ENCODE measurements around the gene PROCA1. TPM values are rescaled to one million over a fixed set of nuclear protein-coding genes. Genes with fewer than 3 reads are reported as not detected.

The PROCA1 gene
- total and polyA plus RNA-seq, 2 of the 13 experiments (the other 11 are each of a cell fraction or from before 2014, with no cell fraction given) = 0.73 to 1.5 TPM

- Histone ChIP-seq H3K36me3 (replicated peaks in 1 of 2; ENCODE audit: control insufficient read depth in 1 of 2, insufficient read depth in 2 of 2, low read length in 2 of 2) (peaks cover 32 to 59% of the 10 kb centered on the region in 2 experiments), H3K79me2 (ENCODE audit: insufficient read depth, low read length) (no peaks in the 10 kb centered on the region), H3K4me3 (replicated peaks in 1 of 3; ENCODE audit: insufficient read depth in 1 of 3, low read depth in 2 of 3, low read length in 3 of 3) (no peak overlapping the region), H3K4me1 (ENCODE audit: insufficient read depth, low read length) (peaks cover 79% of the 10 kb centered on the region), H3K27me3 (ENCODE audit: control insufficient read depth in 1 of 2, insufficient read depth in 2 of 2, low read length in 2 of 2) (no peaks in the 10 kb centered on the region), H3K9me3 (ENCODE audit: low read length) (no peaks in the 10 kb centered on the region), H4K20me1 (ENCODE audit: insufficient read depth, low read length) (no peaks in the 10 kb centered on the region), H3K4me2 (ENCODE audit: low read depth, low read length) (no peak overlapping the region), H2AFZ (ENCODE audit: low read length) (no peak overlapping the region), H3K9ac (ENCODE audit: insufficient read depth, low read depth, low read length) (no peak overlapping the region), H3K27ac (ENCODE audit: extremely low read length, insufficient read depth, low read length) (peak overlapping the region; percentile 91)
- ATAC-seq (no peak), FAIRE-seq (no peak), DNase-seq (ENCODE audit: low spot score) (no peak)
- TF ChIP-seq ZNF891 (CRISPR knock-in tag; IDR thresholded peaks at IDR 0.05) (no peak), KLF12 (CRISPR knock-in tag; IDR thresholded peaks at IDR 0.05; ENCODE audit: borderline replicate concordance) (no peak)
- CTCF ChIA-PET (ENCODE audit: low intra/inter-chr PET ratio, low total read pairs) = no interaction called here
- BruUV-seq (replicated peaks) = no TSS peak
- POLR2A ChIA-PET = interaction anchor here (1.1 to 10.8 kb wide), 5 partner anchors 11 to 39 kb away, joined by 3 to 220 read pairs (median 37); partner anchors contain the start of genes PROCA1, RPL23A, SDF2 and SUPT6H
- intact Hi-C loops (cut with micrococcal nuclease; ENCODE audit: unreplicated experiment) (no loop called here), in situ Hi-C loops (cut with HindIII; ENCODE audit: extremely low pct_ligation_motif_present, low pct_unique_long_range_greater_than_20kb) (no loop called here)
- 93% methylated on average over 9 of the region's 10 CpGs for WGBS (ENCODE audit: low lambda C conversion rate)
Observed at GRCh38 chr17:28700830-28701492, 10.7 kb downstream of the PROCA1 start.

- Histone ChIP-seq H3K36me3 (replicated peaks in 1 of 2; ENCODE audit: control insufficient read depth in 1 of 2, insufficient read depth in 2 of 2, low read length in 2 of 2) (peaks cover 36 to 66% of the 10 kb centered on the region in 2 experiments), H3K4me2 (ENCODE audit: low read depth, low read length) (no peak overlapping the region), H2AFZ (ENCODE audit: low read length) (no peak overlapping the region), H3K79me2 (ENCODE audit: insufficient read depth, low read length) (no peaks in the 10 kb centered on the region), H3K4me3 (replicated peaks in 1 of 3; ENCODE audit: insufficient read depth in 1 of 3, low read depth in 2 of 3, low read length in 3 of 3) (no peak overlapping the region), H3K27ac (ENCODE audit: extremely low read length, insufficient read depth, low read length) (peak overlapping the region; percentile 91), H3K9me3 (ENCODE audit: low read length) (no peaks in the 10 kb centered on the region), H4K20me1 (ENCODE audit: insufficient read depth, low read length) (no peaks in the 10 kb centered on the region), H3K9ac (ENCODE audit: insufficient read depth, low read depth, low read length) (no peak overlapping the region), H3K27me3 (ENCODE audit: control insufficient read depth in 1 of 2, insufficient read depth in 2 of 2, low read length in 2 of 2) (no peaks in the 10 kb centered on the region), H3K4me1 (ENCODE audit: insufficient read depth, low read length) (peaks cover 79% of the 10 kb centered on the region)
- ATAC-seq (no peak), DNase-seq (ENCODE audit: low spot score) (no peak), FAIRE-seq (no peak)
- BruUV-seq (replicated peaks) = no TSS peak
- intact Hi-C loops (cut with micrococcal nuclease; ENCODE audit: unreplicated experiment) = no loop called here
- in situ Hi-C loops (cut with HindIII; ENCODE audit: extremely low pct_ligation_motif_present, low pct_unique_long_range_greater_than_20kb) = no loop called here
- ChIA-PET POLR2A (interaction anchor here (1.1 to 8.2 kb wide), 4 partner anchors 11 to 38 kb away, joined by 3 to 145 read pairs (median 20); partner anchors contain the start of genes PROCA1, RPL23A, SDF2 and SUPT6H), CTCF (ENCODE audit: low intra/inter-chr PET ratio, low total read pairs) (no interaction called here)
- WGBS (ENCODE audit: low lambda C conversion rate) = 67% methylated on average over 2 of the region's 8 CpGs
- TF ChIP-seq IRX3 (CRISPR knock-in tag; IDR thresholded peaks at IDR 0.05; ENCODE audit: borderline replicate concordance, low read depth) (no peak), ZNF10 (CRISPR knock-in tag; IDR thresholded peaks at IDR 0.05; ENCODE audit: borderline replicate concordance, low read depth) (no peak), SRSF1 (optimal IDR thresholded peaks at IDR 0.05; ENCODE audit: low read depth, low read length) (no peak), HNF4A (CRISPR knock-in tag; IDR thresholded peaks at IDR 0.05) (peak; percentile 11; the same call in 1 of the 2 replicates), RNF219 (CRISPR knock-in tag; IDR thresholded peaks at IDR 0.05) (no peak), TERF1 (CRISPR knock-in tag; IDR thresholded peaks at IDR 0.05) (no peak), RBM22 (optimal IDR thresholded peaks at IDR 0.05; ENCODE audit: low read length) (no peak), HNRNPL (IDR thresholded peaks at IDR 0.05; ENCODE audit: low read depth, low read length) (peak; percentile 71; the same call in 1 of the 2 replicates)
Observed at GRCh38 chr17:28700278-28700677, 11.4 kb downstream of the PROCA1 start.

Data from HepG2 (cell line).